GM23338 (cell line): ENCODE measurements around the gene PKHD1. TPM values are rescaled to one million over a fixed set of nuclear protein-coding genes. Genes with fewer than 3 reads are reported as not detected.

Source experiments
- ATAC-seq: fragments of 200-7000 bp; cut with Tn5 transposase; 3 replicates; pipeline ENCODE4 v1.9.1; 2020
- DNase-seq: peaks from one replicate; pipeline ENCODE4 v3.0.0-alpha.2; 2015; ENCODE audit warnings: low spot score
- H2AFZ ChIP-seq: fragments of 200-600 bp; sonication (generic); 2 replicates; pipeline ENCODE4 v1.8.0; 2016; ENCODE audit warnings: antibody characterized with exemption, mild to moderate bottlenecking, moderate library complexity
- H3F3A ChIP-seq: fragments of 200-600 bp; sonication (generic); replicated peaks from 2 replicates; pipeline ENCODE4 v1.8.0; 2017; ENCODE audit warnings: antibody characterized with exemption, mixed run types, low read depth
- H3K27ac ChIP-seq: fragments of 200-600 bp; sonication (generic); 2 replicates; pipeline ENCODE4 v1.6.1; 2016; ENCODE audit warnings: low read depth
- H3K27me3 ChIP-seq: fragments of 200-600 bp; sonication (generic); 2 replicates; pipeline ENCODE4 v1.8.0; 2016; ENCODE audit warnings: mild to moderate bottlenecking, mixed run types, moderate library complexity; ENCODE audit not compliant: insufficient read depth
- H3K36me3 ChIP-seq: fragments of 200-600 bp; sonication (generic); 2 replicates; pipeline ENCODE4 v1.8.0; 2016; ENCODE audit warnings: mild to moderate bottlenecking; ENCODE audit not compliant: insufficient read depth
- H3K4me1 ChIP-seq: fragments of 200-600 bp; sonication (generic); 2 replicates; pipeline ENCODE4 v1.8.0; 2016; ENCODE audit warnings: mild to moderate bottlenecking, moderate library complexity; ENCODE audit not compliant: insufficient read depth
- H3K4me2 ChIP-seq: fragments of 200-600 bp; sonication (generic); 2 replicates; pipeline ENCODE4 v1.7.1; 2017; ENCODE audit warnings: mixed run types
- H3K4me3 ChIP-seq: fragments of 200-600 bp; sonication (generic); 2 replicates; pipeline ENCODE4 v1.6.1; 2016; ENCODE audit warnings: mixed run types
- H3K79me2 ChIP-seq: fragments of 200-600 bp; sonication (generic); replicated peaks from 2 replicates; pipeline ENCODE4 v1.8.0; 2017; ENCODE audit warnings: mild to moderate bottlenecking; ENCODE audit not compliant: insufficient read depth
- H3K9me2 ChIP-seq: fragments of 200-600 bp; sonication (generic); 2 replicates; pipeline ENCODE4 v1.8.0; 2017; ENCODE audit not compliant: insufficient read depth
- H4K20me1 ChIP-seq: fragments of 200-600 bp; sonication (generic); replicated peaks from 2 replicates; pipeline ENCODE4 v1.8.0; 2017; ENCODE audit warnings: mild to moderate bottlenecking; ENCODE audit not compliant: insufficient read depth
- H3K27ac Mint-ChIP-seq: 2 replicates; pipeline ENCODE4 v1.8.0; 2020; ENCODE audit warnings: inconsistent platforms, mild to moderate bottlenecking, moderate library complexity, mixed read lengths
- H3K27me3 Mint-ChIP-seq: 3 replicates; pipeline ENCODE4 v1.8.0; 2022; ENCODE audit warnings: low read depth, mild to moderate bottlenecking, moderate library complexity, mixed read lengths, inconsistent platforms; ENCODE audit not compliant: insufficient read depth, poor library complexity
- H3K36me3 Mint-ChIP-seq: 3 replicates; pipeline ENCODE4 v1.8.0; 2021; ENCODE audit warnings: low read depth, mild to moderate bottlenecking, inconsistent platforms, moderate library complexity, mixed read lengths
- H3K4me1 Mint-ChIP-seq: 3 replicates; pipeline ENCODE4 v1.8.0; 2020; ENCODE audit warnings: mild to moderate bottlenecking, inconsistent platforms, mixed read lengths
- H3K4me3 Mint-ChIP-seq: 3 replicates; pipeline ENCODE4 v1.8.0; 2021; ENCODE audit warnings: moderate library complexity, mild to moderate bottlenecking, inconsistent platforms, mixed read lengths
- H3K9me3 Mint-ChIP-seq: 3 replicates; pipeline ENCODE4 v1.8.0; 2020; ENCODE audit warnings: moderate library complexity, mild to moderate bottlenecking, inconsistent platforms, mixed read lengths
- CREB1 ChIP-seq: fragments of 250-450 bp; sonication (Bioruptor Pico); IDR thresholded peaks from 2 replicates; pipeline ENCODE4 v1.5.0; 2020; ENCODE audit warnings: low read depth, mild to moderate bottlenecking, moderate library complexity
- EZH2 ChIP-seq: fragments of 200-600 bp; sonication (generic); IDR thresholded peaks from one replicate; pipeline ENCODE4 v1.8.0; 2017; ENCODE audit warnings: antibody characterized with exemption, mild to moderate bottlenecking, low read depth; ENCODE audit not compliant: unreplicated experiment
- EZH2phosphoT487 ChIP-seq: fragments of 200-600 bp; sonication (generic); IDR thresholded peaks from one replicate; pipeline ENCODE4 v1.8.1; 2018; ENCODE audit warnings: antibody characterized with exemption; ENCODE audit not compliant: unreplicated experiment
- JUNB ChIP-seq: IDR thresholded peaks from one replicate; pipeline ENCODE4 v1.6.1; 2016; ENCODE audit warnings: antibody characterized with exemption; ENCODE audit not compliant: unreplicated experiment
- NANOG ChIP-seq: IDR thresholded peaks from 2 replicates; pipeline ENCODE4 v1.6.1; 2016; ENCODE audit warnings: antibody characterized with exemption, borderline replicate concordance
- POLR2AphosphoS5 ChIP-seq: IDR thresholded peaks from 2 replicates; pipeline ENCODE4 v1.6.1; 2016; ENCODE audit warnings: antibody characterized with exemption, low read depth
- REST ChIP-seq: IDR thresholded peaks from one replicate; pipeline ENCODE4 v1.6.1; 2018; ENCODE audit warnings: antibody characterized with exemption; ENCODE audit not compliant: unreplicated experiment
- STAT1 ChIP-seq: IDR thresholded peaks from one replicate; pipeline ENCODE4 v1.6.1; 2016; ENCODE audit warnings: antibody characterized with exemption; ENCODE audit not compliant: unreplicated experiment
- ZNF114 ChIP-seq: fragments of 250-450 bp; sonication (Bioruptor Pico); IDR thresholded peaks from 2 replicates; pipeline ENCODE4 v1.5.0; 2020; ENCODE audit warnings: mild to moderate bottlenecking, moderate library complexity
- ZNF331 ChIP-seq: fragments of 250-450 bp; sonication (Bioruptor Pico); IDR thresholded peaks from 2 replicates; pipeline ENCODE4 v1.5.0; 2020; ENCODE audit warnings: low read depth, mild to moderate bottlenecking, moderate library complexity
- ZNF462 ChIP-seq: fragments of 250-450 bp; sonication (Bioruptor Pico); IDR thresholded peaks from 2 replicates; pipeline ENCODE4 v1.5.0; 2020; ENCODE audit warnings: mild to moderate bottlenecking, moderate library complexity
- polyA plus RNA-seq: library from polyadenylated mRNA; unstranded; fragments of >200 nt; fragmentation: Nextera tagmentation; extraction: Ambion mirVana; gene quantifications from 2 replicates; pipeline ENCODE4 v1.2.1, GENCODE V29; 2016
- total RNA-seq: library from RNA; depleted of rRNA; stranded (reverse); fragments of >200 nt; shearing (Covaris generic); gene quantifications from 2 replicates; pipeline ENCODE4 v1.2.3, GENCODE V29; 2014
- TF ChIP-seq, protein P1 (sequence below): IDR thresholded peaks from 2 replicates; pipeline ENCODE4 v1.6.1; 2016; ENCODE audit warnings: antibody characterized with exemption
- TF ChIP-seq, protein P2 (sequence below), 2 experiments: fragments of 200-600 bp in 1 of 2; sonication (generic) in 1 of 2; conservative IDR thresholded peaks; 2 replicates each; pipeline versions ENCODE4 v1.5.1 to v1.6.1; 2016 to 2017; ENCODE audit warnings: antibody characterized with exemption in 2 of 2, low read depth in 2 of 2, mild to moderate bottlenecking in 2 of 2, moderate library complexity in 1 of 2

Gene PKHD1
- total and polyA plus RNA-seq, 2 experiments from 2014 or later, result 0.03 to 0.07 TPM

- no peak overlapping the region for H3K4me3 Mint-ChIP-seq
- DNase-seq (no peak), ATAC-seq (no peak)
- H3K4me1 Mint-ChIP-seq, result no peaks in the 10 kb centered on the region
- no peaks in the 10 kb centered on the region for H3K79me2 ChIP-seq
- no peaks in the 10 kb centered on the region for H3K27me3 Mint-ChIP-seq
- no peaks in the 10 kb centered on the region for H3K27me3 ChIP-seq
- no peak overlapping the region for H3K4me3 ChIP-seq
- H3K4me1 ChIP-seq, result no peaks in the 10 kb centered on the region
- H3K27ac Mint-ChIP-seq, result no peak overlapping the region
- no peaks in the 10 kb centered on the region for H4K20me1 ChIP-seq
- 0 out of 2 replicates have a peak, but pooled peaks cover 6% of the 10 kb centered on the region for H3K9me2 ChIP-seq
- H3F3A ChIP-seq, result no peaks in the 10 kb centered on the region
- no peak for TF ChIP-seq ZNF114 (CRISPR knock-in tag)
- TF ChIP-seq, protein P1, sequence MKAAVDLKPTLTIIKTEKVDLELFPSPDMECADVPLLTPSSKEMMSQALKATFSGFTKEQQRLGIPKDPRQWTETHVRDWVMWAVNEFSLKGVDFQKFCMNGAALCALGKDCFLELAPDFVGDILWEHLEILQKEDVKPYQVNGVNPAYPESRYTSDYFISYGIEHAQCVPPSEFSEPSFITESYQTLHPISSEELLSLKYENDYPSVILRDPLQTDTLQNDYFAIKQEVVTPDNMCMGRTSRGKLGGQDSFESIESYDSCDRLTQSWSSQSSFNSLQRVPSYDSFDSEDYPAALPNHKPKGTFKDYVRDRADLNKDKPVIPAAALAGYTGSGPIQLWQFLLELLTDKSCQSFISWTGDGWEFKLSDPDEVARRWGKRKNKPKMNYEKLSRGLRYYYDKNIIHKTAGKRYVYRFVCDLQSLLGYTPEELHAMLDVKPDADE, result no peak
- no peak for TF ChIP-seq ZNF462 (CRISPR knock-in tag)
- no peak for TF ChIP-seq POLR2AphosphoS5
- no peak for TF ChIP-seq JUNB
- TF ChIP-seq EZH2, result no peak
- TF ChIP-seq REST, result no peak
- TF ChIP-seq ZNF331 (CRISPR knock-in tag), result no peak
- TF ChIP-seq, protein P2, sequence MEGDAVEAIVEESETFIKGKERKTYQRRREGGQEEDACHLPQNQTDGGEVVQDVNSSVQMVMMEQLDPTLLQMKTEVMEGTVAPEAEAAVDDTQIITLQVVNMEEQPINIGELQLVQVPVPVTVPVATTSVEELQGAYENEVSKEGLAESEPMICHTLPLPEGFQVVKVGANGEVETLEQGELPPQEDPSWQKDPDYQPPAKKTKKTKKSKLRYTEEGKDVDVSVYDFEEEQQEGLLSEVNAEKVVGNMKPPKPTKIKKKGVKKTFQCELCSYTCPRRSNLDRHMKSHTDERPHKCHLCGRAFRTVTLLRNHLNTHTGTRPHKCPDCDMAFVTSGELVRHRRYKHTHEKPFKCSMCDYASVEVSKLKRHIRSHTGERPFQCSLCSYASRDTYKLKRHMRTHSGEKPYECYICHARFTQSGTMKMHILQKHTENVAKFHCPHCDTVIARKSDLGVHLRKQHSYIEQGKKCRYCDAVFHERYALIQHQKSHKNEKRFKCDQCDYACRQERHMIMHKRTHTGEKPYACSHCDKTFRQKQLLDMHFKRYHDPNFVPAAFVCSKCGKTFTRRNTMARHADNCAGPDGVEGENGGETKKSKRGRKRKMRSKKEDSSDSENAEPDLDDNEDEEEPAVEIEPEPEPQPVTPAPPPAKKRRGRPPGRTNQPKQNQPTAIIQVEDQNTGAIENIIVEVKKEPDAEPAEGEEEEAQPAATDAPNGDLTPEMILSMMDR (conservative IDR thresholded peaks at IDR 0.05; ENCODE audit: low read depth in 2 of 2), result no peak
- TF ChIP-seq STAT1, result no peak
- TF ChIP-seq CREB1 (CRISPR knock-in tag), result no peak
- no peak for TF ChIP-seq NANOG
- TF ChIP-seq EZH2phosphoT487, result no peak
- no peak overlapping the region for H3K27ac ChIP-seq
- H3K9me3 Mint-ChIP-seq, result no peaks in the 10 kb centered on the region
- no peak overlapping the region for H2AFZ ChIP-seq
- H3K36me3 Mint-ChIP-seq, result 0 out of 3 replicates have a peak, but pooled peaks cover 3% of the 10 kb centered on the region
- H3K4me2 ChIP-seq, result no peak overlapping the region
- no peaks in the 10 kb centered on the region; the same call in 1 of the 2 replicates for H3K36me3 ChIP-seq
These were observed 122.1 kb downstream of the PKHD1 start for GRCh38 chr6:51965222-51965801.
